Uterus (tissue), 2 donors: Measurements from ENCODE around the gene ACOT6.

Source experiments
- CTCF ChIP-seq, 4 experiments: fragments of 200-600 bp in 2 of 4; fragments of 450-650 bp in 2 of 4; sonication (generic) in 2 of 4; IDR thresholded peaks; one replicate each; pipeline ENCODE4 v1.5.1; 2016 to 2019; ENCODE audit warnings: antibody characterized with exemption in 4 of 4, mild to moderate bottlenecking in 2 of 4, moderate library complexity in 1 of 4
- POLR2A ChIP-seq, 2 donors: fragments of 450-650 bp; IDR thresholded peaks; one replicate each; pipeline ENCODE4 v1.6.1; 2016; ENCODE audit warnings: antibody characterized with exemption in 2 of 2, mild to moderate bottlenecking in 1 of 2, moderate library complexity in 1 of 2

- TF ChIP-seq CTCF (IDR thresholded peaks at IDR 0.05) (no peak), POLR2A (IDR thresholded peaks at IDR 0.05) (no peak)
Observed at GRCh38 chr14:73610687-73611086, 1.6 kb upstream of the ACOT6 start.
